Endometrial microvascular endothelial cells (primary cell): ENCODE data around the gene YY1AP1. TPM values are rescaled to one million over a fixed set of nuclear protein-coding genes. Genes with fewer than 3 reads are reported as not detected.
"Not testable (repeated sequence)": the region's sequence is repeated elsewhere in the genome, so short reads cannot be mapped to it uniquely, and the experiment has no call there.

Source experiments
- in situ Hi-C: cut with HindIII; loops from 2 replicates; pipeline ENCODE4 v1.10.0; 2017; ENCODE audit warnings: low sequenced_read_pairs, low pct_unique_long_range_greater_than_20kb; ENCODE audit errors: inconsistent ontology term
- total RNA-seq: library from RNA; depleted of rRNA; stranded (reverse); fragments of >200 nt; gene quantifications from one replicate; pipeline ENCODE4 v1.2.3, GENCODE V29; 2015; ENCODE audit errors: inconsistent ontology term

Gene YY1AP1
- total RNA-seq, 1 donor from 2014 or later: 28.0 TPM

GRCh38 chr1:155697046-155697445, 8.5 kb upstream of the YY1AP1 start:
- in situ Hi-C loops: no loop called here

GRCh38 chr1:155696524-155696923, 8.0 kb upstream of the YY1AP1 start:
- in situ Hi-C loops: no loop called here

GRCh38 chr1:155695608-155696007, 7.0 kb upstream of the YY1AP1 start:
- in situ Hi-C loops: no loop called here

GRCh38 chr1:155695072-155695471, 6.5 kb upstream of the YY1AP1 start:
- in situ Hi-C loops: no loop called here

- in situ Hi-C loops: no loop called here
Observed at GRCh38 chr1:155694167-155694566, 5.6 kb upstream of the YY1AP1 start.

- in situ Hi-C loops: no loop called here
Observed at GRCh38 chr1:155691992-155692528, 3.5 kb upstream of the YY1AP1 start.

- in situ Hi-C loops: not testable (repeated sequence)
Observed at GRCh38 chr1:155689081-155689607, 570 bp upstream of the YY1AP1 start, which contains the start of gene DAP3. DAP3 (plus strand) TSS chr1:155689091; CDS start chr1:155709780, 20,689 bp downstream.

- in situ Hi-C loops: not testable (repeated sequence)
Observed at GRCh38 chr1:155687705-155688323, 760 bp downstream of the YY1AP1 start.

GRCh38 chr1:155681776-155682175, 6.8 kb downstream of the YY1AP1 start:
- in situ Hi-C loops: no loop called here

- in situ Hi-C loops: no loop called here
Observed at GRCh38 chr1:155680531-155680930, 8.0 kb downstream of the YY1AP1 start.

GRCh38 chr1:155678992-155679391, 9.6 kb downstream of the YY1AP1 start:
- in situ Hi-C loops: not testable (repeated sequence)

- in situ Hi-C loops: no loop called here
Observed at GRCh38 chr1:155678027-155678426, 10.5 kb downstream of the YY1AP1 start.

GRCh38 chr1:155673003-155673402, 15.6 kb downstream of the YY1AP1 start:
- in situ Hi-C loops: no loop called here

- in situ Hi-C loops: no loop called here
Observed at GRCh38 chr1:155671750-155672149, 16.8 kb downstream of the YY1AP1 start.

GRCh38 chr1:155669233-155670162, 19.1 kb downstream of the YY1AP1 start:
- in situ Hi-C loops: no loop called here

GRCh38 chr1:155661239-155661638, 27.3 kb downstream of the YY1AP1 start:
- in situ Hi-C loops: not testable (repeated sequence)

- in situ Hi-C loops: no loop called here
Observed at GRCh38 chr1:155657463-155657862, 31.1 kb downstream of the YY1AP1 start.

- in situ Hi-C loops: no loop called here
Observed at GRCh38 chr1:155652951-155653350, 35.6 kb downstream of the YY1AP1 start.

GRCh38 chr1:155651861-155652661, 36.5 kb downstream of the YY1AP1 start:
- in situ Hi-C loops: no loop called here
